ENCODE measurements around the gene SCO2.

GRCh38 chr22:50536226-50536625 lies 10.8 kb upstream of the SCO2 start:
- TF ChIP-seq, protein P1, sequence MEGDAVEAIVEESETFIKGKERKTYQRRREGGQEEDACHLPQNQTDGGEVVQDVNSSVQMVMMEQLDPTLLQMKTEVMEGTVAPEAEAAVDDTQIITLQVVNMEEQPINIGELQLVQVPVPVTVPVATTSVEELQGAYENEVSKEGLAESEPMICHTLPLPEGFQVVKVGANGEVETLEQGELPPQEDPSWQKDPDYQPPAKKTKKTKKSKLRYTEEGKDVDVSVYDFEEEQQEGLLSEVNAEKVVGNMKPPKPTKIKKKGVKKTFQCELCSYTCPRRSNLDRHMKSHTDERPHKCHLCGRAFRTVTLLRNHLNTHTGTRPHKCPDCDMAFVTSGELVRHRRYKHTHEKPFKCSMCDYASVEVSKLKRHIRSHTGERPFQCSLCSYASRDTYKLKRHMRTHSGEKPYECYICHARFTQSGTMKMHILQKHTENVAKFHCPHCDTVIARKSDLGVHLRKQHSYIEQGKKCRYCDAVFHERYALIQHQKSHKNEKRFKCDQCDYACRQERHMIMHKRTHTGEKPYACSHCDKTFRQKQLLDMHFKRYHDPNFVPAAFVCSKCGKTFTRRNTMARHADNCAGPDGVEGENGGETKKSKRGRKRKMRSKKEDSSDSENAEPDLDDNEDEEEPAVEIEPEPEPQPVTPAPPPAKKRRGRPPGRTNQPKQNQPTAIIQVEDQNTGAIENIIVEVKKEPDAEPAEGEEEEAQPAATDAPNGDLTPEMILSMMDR (IDR thresholded peaks at IDR 0.05): no peak
- no peak for TF ChIP-seq POLR2A (IDR thresholded peaks at IDR 0.05)

All from right lobe of liver (tissue), 4 donors.